ENCODE data around the gene DYNC1I1.

The DYNC1I1 gene

DNA sequence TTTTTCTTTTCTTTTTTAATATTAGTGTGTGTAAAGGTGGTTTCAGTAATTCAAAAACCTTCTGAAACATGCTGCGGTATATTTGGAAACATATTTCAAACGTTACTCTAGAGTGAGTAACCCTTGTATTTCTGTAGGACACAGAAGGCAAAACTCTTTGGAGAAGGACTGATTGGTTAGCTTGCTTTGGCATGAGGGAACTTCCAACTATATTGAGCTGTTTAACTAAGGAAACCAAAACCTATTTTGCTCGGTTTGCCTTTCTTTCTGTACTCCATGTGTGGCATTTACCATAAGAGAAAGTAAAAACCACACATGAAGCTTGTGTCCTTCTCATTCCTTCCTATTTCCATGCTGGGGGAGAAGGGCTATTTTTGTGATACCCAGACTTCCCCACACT is 149.8 kb downstream of the DYNC1I1 start:
- H3K4me3 ChIP-seq (replicated peaks; ENCODE audit: low read depth, low read length) = no peak overlapping the region
- TF ChIP-seq, protein P1, sequence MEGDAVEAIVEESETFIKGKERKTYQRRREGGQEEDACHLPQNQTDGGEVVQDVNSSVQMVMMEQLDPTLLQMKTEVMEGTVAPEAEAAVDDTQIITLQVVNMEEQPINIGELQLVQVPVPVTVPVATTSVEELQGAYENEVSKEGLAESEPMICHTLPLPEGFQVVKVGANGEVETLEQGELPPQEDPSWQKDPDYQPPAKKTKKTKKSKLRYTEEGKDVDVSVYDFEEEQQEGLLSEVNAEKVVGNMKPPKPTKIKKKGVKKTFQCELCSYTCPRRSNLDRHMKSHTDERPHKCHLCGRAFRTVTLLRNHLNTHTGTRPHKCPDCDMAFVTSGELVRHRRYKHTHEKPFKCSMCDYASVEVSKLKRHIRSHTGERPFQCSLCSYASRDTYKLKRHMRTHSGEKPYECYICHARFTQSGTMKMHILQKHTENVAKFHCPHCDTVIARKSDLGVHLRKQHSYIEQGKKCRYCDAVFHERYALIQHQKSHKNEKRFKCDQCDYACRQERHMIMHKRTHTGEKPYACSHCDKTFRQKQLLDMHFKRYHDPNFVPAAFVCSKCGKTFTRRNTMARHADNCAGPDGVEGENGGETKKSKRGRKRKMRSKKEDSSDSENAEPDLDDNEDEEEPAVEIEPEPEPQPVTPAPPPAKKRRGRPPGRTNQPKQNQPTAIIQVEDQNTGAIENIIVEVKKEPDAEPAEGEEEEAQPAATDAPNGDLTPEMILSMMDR (IDR thresholded peaks at IDR 0.05; ENCODE audit: insufficient read depth, low read length, poor library complexity, severe bottlenecking) = no peak
- H3K36me3 ChIP-seq (ENCODE audit: control insufficient read depth, insufficient read depth, low read length) = no peaks in the 10 kb centered on the region
- H3K27me3 ChIP-seq (replicated peaks; ENCODE audit: control insufficient read depth, insufficient read depth, low read length) = no peaks in the 10 kb centered on the region
- no peak for DNase-seq (ENCODE audit: extremely low read depth, insufficient read length)

DNA sequence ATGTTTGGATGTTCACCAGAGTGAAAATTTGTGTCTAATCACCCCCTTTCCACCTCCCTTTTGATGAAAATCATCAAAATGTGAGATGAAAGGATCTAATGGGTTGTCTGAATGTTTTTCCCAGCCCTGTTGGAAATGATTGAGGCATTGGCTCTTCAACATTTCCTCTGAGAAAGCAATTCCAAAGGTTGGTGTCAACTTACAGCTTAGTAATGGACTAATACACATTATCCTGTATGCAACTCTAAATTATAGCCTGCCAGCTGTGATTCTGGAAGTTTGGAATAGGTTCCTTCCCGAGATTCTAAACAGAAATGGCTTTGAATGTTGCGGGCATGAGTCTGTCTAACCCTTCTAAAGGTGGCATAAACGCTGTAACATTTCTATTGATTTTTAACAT is 152.9 kb downstream of the DYNC1I1 start:
- Histone ChIP-seq H3K27me3 (replicated peaks; ENCODE audit: control insufficient read depth, insufficient read depth, low read length) (no peaks in the 10 kb centered on the region), H3K4me3 (replicated peaks; ENCODE audit: low read depth, low read length) (no peak overlapping the region), H3K36me3 (ENCODE audit: control insufficient read depth, insufficient read depth, low read length) (no peaks in the 10 kb centered on the region)
- no peak for DNase-seq (ENCODE audit: extremely low read depth, insufficient read length)
- TF ChIP-seq, protein P1 (IDR thresholded peaks at IDR 0.05; ENCODE audit: insufficient read depth, low read length, poor library complexity, severe bottlenecking) = no peak

DNA sequence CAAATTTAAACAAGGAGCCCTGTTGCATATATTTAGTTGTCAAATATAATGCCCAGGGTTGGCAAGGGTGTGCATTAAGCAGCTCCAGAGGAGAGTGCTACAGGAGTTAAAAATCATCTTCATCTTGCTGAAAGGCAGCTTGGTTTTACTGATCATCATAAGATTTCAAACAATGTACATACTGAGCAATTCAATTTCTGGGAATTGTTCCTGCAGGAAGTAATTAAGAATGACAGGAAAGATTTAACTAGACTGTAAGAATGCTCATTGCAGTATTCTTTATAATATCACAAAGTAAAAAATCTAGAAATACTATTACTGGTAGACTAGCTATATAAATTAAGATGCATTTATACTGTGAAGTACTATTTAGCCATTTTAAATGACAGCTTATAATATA is 153.6 kb downstream of the DYNC1I1 start:
- Histone ChIP-seq H3K4me3 (replicated peaks; ENCODE audit: low read depth, low read length) (no peak overlapping the region), H3K36me3 (ENCODE audit: control insufficient read depth, insufficient read depth, low read length) (no peaks in the 10 kb centered on the region), H3K27me3 (replicated peaks; ENCODE audit: control insufficient read depth, insufficient read depth, low read length) (no peaks in the 10 kb centered on the region)
- DNase-seq (ENCODE audit: extremely low read depth, insufficient read length) = no peak
- TF ChIP-seq, protein P1 (IDR thresholded peaks at IDR 0.05; ENCODE audit: insufficient read depth, low read length, poor library complexity, severe bottlenecking) = no peak

DNA sequence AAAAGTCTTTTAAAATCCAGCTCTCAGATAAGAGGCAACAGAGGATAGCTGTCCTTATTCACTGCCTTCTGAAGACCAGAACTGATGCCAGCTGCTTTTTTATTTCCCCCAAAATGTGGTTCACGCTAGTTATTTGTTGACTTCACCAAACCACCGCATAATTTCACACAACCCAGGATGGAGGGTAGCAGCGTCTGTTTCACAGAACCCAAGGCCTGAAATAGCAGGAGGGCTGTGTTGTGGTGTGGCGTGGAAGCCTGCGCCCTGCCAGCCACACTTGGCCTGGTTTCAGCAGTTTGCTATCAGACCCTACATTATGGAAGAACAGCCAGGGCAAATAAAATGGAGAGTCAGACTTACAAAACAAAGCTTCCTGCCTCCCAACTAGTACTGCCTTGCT is 155.4 kb downstream of the DYNC1I1 start:
- Histone ChIP-seq H3K36me3 (ENCODE audit: control insufficient read depth, insufficient read depth, low read length) (no peaks in the 10 kb centered on the region), H3K27me3 (replicated peaks; ENCODE audit: control insufficient read depth, insufficient read depth, low read length) (no peaks in the 10 kb centered on the region), H3K4me3 (replicated peaks; ENCODE audit: low read depth, low read length) (no peak overlapping the region)
- DNase-seq (ENCODE audit: extremely low read depth, insufficient read length) = no peak
- TF ChIP-seq, protein P1 (IDR thresholded peaks at IDR 0.05; ENCODE audit: insufficient read depth, low read length, poor library complexity, severe bottlenecking) = no peak

GRCh38 chr7:95929710-95930280 is 157.4 kb downstream of the DYNC1I1 start:
- Histone ChIP-seq H3K27me3 (replicated peaks; ENCODE audit: control insufficient read depth, insufficient read depth, low read length) (no peaks in the 10 kb centered on the region), H3K36me3 (ENCODE audit: control insufficient read depth, insufficient read depth, low read length) (no peaks in the 10 kb centered on the region), H3K4me3 (replicated peaks; ENCODE audit: low read depth, low read length) (no peak overlapping the region)
- TF ChIP-seq, protein P1 (IDR thresholded peaks at IDR 0.05; ENCODE audit: insufficient read depth, low read length, poor library complexity, severe bottlenecking) = no peak
- DNase-seq (ENCODE audit: extremely low read depth, insufficient read length) = no peak

Data from GM06990 (cell line).